Breast epithelium (tissue), 3 donors: ENCODE data around the gene WFDC2.

Experiments used
- POLR2AphosphoS5 ChIP-seq, 3 donors: sonication (generic); formaldehyde crosslinking; IDR thresholded peaks; one replicate each; pipeline ENCODE4 v1.6.1; 2017; ENCODE audit warnings: antibody characterized with exemption in 3 of 3
- TF ChIP-seq, protein P1 (sequence below), 3 donors: fragments of 450-650 bp; IDR thresholded peaks; one replicate each; pipeline ENCODE4 v1.5.1; 2016 to 2017; ENCODE audit warnings: antibody characterized with exemption in 3 of 3, mild to moderate bottlenecking in 3 of 3, moderate library complexity in 3 of 3

DNA sequence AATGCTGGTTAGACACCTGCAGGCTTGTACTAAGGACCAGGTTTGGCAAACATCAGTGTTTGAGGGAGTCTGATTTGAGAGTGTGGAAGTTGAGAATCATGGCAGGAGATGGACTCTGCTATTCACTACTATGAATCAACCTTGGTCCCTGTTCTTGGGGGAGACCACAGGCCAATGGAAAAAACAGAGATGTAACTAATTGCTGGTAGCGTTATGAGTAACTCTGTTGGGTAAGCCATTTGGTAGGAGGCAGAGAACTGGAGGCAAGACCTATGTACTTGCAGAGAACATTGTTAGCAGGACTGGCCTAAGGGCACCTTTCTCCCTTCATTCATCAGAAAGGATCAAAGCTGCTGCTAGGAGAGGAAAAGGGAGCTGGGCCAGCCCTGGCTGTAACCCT is 8.3 kb upstream of the WFDC2 start:
- TF ChIP-seq, protein P1, sequence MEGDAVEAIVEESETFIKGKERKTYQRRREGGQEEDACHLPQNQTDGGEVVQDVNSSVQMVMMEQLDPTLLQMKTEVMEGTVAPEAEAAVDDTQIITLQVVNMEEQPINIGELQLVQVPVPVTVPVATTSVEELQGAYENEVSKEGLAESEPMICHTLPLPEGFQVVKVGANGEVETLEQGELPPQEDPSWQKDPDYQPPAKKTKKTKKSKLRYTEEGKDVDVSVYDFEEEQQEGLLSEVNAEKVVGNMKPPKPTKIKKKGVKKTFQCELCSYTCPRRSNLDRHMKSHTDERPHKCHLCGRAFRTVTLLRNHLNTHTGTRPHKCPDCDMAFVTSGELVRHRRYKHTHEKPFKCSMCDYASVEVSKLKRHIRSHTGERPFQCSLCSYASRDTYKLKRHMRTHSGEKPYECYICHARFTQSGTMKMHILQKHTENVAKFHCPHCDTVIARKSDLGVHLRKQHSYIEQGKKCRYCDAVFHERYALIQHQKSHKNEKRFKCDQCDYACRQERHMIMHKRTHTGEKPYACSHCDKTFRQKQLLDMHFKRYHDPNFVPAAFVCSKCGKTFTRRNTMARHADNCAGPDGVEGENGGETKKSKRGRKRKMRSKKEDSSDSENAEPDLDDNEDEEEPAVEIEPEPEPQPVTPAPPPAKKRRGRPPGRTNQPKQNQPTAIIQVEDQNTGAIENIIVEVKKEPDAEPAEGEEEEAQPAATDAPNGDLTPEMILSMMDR (IDR thresholded peaks at IDR 0.05) = no peak
- no peak for TF ChIP-seq POLR2AphosphoS5 (IDR thresholded peaks at IDR 0.05)
